ENCODE measurements around the gene ITGAE.

DNA sequence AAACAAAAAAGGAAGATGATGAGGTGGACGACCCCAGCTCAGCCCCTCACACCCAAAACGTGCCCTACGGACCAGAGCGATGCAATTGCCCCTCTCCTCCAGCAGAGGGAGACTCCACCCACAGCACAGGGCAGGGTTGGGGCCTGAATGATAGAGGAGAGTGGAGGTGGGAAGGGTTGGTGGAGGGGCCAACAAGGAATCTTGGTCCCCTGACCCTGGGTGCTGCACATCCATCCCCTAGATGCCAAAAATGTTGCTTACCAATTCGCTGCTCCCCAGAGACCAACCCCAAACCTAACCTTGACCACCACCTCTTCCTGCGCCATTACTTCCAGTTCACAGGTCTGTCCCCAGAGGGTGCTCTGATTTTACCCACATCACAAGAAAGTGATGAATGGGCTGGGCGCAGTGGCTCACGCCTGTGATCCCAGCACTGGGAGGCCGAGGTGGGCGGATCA, 117.9 kb downstream of the ITGAE start:
- TF ChIP-seq GATA3 (IDR thresholded peaks at IDR 0.05; ENCODE audit: low read depth, low read length): no peak
- no peak for TF ChIP-seq GATA2 (IDR thresholded peaks at IDR 0.05; ENCODE audit: low read depth, low read length)
